ENCODE measurements around the gene GIMAP8. TPM values are rescaled to one million over a fixed set of nuclear protein-coding genes. Genes with fewer than 3 reads are reported as not detected.

The GIMAP8 gene
- total and polyA plus RNA-seq, 2 of the 8 experiments (the other 6 are each of a cell fraction or from before 2014, with no cell fraction given): not detected

GRCh38 chr7:150411606-150412005 is 38.8 kb upstream of the GIMAP8 start (continued):
- TF ChIP-seq, protein P1, sequence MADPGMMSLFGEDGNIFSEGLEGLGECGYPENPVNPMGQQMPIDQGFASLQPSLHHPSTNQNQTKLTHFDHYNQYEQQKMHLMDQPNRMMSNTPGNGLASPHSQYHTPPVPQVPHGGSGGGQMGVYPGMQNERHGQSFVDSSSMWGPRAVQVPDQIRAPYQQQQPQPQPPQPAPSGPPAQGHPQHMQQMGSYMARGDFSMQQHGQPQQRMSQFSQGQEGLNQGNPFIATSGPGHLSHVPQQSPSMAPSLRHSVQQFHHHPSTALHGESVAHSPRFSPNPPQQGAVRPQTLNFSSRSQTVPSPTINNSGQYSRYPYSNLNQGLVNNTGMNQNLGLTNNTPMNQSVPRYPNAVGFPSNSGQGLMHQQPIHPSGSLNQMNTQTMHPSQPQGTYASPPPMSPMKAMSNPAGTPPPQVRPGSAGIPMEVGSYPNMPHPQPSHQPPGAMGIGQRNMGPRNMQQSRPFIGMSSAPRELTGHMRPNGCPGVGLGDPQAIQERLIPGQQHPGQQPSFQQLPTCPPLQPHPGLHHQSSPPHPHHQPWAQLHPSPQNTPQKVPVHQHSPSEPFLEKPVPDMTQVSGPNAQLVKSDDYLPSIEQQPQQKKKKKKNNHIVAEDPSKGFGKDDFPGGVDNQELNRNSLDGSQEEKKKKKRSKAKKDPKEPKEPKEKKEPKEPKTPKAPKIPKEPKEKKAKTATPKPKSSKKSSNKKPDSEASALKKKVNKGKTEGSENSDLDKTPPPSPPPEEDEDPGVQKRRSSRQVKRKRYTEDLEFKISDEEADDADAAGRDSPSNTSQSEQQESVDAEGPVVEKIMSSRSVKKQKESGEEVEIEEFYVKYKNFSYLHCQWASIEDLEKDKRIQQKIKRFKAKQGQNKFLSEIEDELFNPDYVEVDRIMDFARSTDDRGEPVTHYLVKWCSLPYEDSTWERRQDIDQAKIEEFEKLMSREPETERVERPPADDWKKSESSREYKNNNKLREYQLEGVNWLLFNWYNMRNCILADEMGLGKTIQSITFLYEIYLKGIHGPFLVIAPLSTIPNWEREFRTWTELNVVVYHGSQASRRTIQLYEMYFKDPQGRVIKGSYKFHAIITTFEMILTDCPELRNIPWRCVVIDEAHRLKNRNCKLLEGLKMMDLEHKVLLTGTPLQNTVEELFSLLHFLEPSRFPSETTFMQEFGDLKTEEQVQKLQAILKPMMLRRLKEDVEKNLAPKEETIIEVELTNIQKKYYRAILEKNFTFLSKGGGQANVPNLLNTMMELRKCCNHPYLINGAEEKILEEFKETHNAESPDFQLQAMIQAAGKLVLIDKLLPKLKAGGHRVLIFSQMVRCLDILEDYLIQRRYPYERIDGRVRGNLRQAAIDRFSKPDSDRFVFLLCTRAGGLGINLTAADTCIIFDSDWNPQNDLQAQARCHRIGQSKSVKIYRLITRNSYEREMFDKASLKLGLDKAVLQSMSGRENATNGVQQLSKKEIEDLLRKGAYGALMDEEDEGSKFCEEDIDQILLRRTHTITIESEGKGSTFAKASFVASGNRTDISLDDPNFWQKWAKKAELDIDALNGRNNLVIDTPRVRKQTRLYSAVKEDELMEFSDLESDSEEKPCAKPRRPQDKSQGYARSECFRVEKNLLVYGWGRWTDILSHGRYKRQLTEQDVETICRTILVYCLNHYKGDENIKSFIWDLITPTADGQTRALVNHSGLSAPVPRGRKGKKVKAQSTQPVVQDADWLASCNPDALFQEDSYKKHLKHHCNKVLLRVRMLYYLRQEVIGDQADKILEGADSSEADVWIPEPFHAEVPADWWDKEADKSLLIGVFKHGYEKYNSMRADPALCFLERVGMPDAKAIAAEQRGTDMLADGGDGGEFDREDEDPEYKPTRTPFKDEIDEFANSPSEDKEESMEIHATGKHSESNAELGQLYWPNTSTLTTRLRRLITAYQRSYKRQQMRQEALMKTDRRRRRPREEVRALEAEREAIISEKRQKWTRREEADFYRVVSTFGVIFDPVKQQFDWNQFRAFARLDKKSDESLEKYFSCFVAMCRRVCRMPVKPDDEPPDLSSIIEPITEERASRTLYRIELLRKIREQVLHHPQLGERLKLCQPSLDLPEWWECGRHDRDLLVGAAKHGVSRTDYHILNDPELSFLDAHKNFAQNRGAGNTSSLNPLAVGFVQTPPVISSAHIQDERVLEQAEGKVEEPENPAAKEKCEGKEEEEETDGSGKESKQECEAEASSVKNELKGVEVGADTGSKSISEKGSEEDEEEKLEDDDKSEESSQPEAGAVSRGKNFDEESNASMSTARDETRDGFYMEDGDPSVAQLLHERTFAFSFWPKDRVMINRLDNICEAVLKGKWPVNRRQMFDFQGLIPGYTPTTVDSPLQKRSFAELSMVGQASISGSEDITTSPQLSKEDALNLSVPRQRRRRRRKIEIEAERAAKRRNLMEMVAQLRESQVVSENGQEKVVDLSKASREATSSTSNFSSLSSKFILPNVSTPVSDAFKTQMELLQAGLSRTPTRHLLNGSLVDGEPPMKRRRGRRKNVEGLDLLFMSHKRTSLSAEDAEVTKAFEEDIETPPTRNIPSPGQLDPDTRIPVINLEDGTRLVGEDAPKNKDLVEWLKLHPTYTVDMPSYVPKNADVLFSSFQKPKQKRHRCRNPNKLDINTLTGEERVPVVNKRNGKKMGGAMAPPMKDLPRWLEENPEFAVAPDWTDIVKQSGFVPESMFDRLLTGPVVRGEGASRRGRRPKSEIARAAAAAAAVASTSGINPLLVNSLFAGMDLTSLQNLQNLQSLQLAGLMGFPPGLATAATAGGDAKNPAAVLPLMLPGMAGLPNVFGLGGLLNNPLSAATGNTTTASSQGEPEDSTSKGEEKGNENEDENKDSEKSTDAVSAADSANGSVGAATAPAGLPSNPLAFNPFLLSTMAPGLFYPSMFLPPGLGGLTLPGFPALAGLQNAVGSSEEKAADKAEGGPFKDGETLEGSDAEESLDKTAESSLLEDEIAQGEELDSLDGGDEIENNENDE (IDR thresholded peaks at IDR 0.05; ENCODE audit: insufficient replicate concordance, low read length): no peak
- TF ChIP-seq GABPA (IDR thresholded peaks at IDR 0.05; ENCODE audit: borderline replicate concordance, insufficient read depth, low read length): no peak

Data from H1 (cell line).